Measurements from ENCODE around the gene PRKAA1.

The PRKAA1 gene

GRCh38 chr5:40743771-40744170 lies 54.4 kb downstream of the PRKAA1 start:
- H3K27me3 Mint-ChIP-seq (ENCODE audit: low read depth, poor library complexity) = no peaks in the 10 kb centered on the region
- TF ChIP-seq CTCF (IDR thresholded peaks at IDR 0.05) = no peak
- H3K36me3 Mint-ChIP-seq (ENCODE audit: low read depth) = peaks cover 76% of the 10 kb centered on the region
- H3K9me3 Mint-ChIP-seq = peaks cover 22% of the 10 kb centered on the region
- no peak overlapping the region for H3K27ac Mint-ChIP-seq
- H3K4me3 Mint-ChIP-seq = no peak overlapping the region
- DNase-seq = no peak
- H3K4me1 Mint-ChIP-seq = no peaks in the 10 kb centered on the region

- DNase-seq = no peak
- Mint-ChIP-seq H3K27me3 (ENCODE audit: low read depth, poor library complexity) (peaks cover 3% of the 10 kb centered on the region), H3K27ac (no peak overlapping the region), H3K9me3 (peaks cover 22% of the 10 kb centered on the region), H3K4me1 (peaks cover 5% of the 10 kb centered on the region), H3K4me3 (no peak overlapping the region), H3K36me3 (ENCODE audit: low read depth) (peaks cover 61% of the 10 kb centered on the region)
- no peak for TF ChIP-seq CTCF (IDR thresholded peaks at IDR 0.05)
Measured at GRCh38 chr5:40738502-40738901, 59.7 kb downstream of the PRKAA1 start.

- Mint-ChIP-seq H3K4me3 (no peak overlapping the region), H3K36me3 (ENCODE audit: low read depth) (peaks cover 55% of the 10 kb centered on the region), H3K27ac (no peak overlapping the region), H3K4me1 (peaks cover 5% of the 10 kb centered on the region), H3K9me3 (peaks cover 18% of the 10 kb centered on the region), H3K27me3 (ENCODE audit: low read depth, poor library complexity) (peaks cover 3% of the 10 kb centered on the region)
- TF ChIP-seq CTCF (IDR thresholded peaks at IDR 0.05) = peak; percentile 72
- DNase-seq = no peak
Measured at GRCh38 chr5:40736103-40736875, 61.9 kb downstream of the PRKAA1 start.

GRCh38 chr5:40735609-40736008 lies 62.6 kb downstream of the PRKAA1 start:
- Mint-ChIP-seq H3K27me3 (ENCODE audit: low read depth, poor library complexity) (peaks cover 3% of the 10 kb centered on the region), H3K4me1 (peaks cover 5% of the 10 kb centered on the region), H3K4me3 (no peak overlapping the region), H3K36me3 (ENCODE audit: low read depth) (peaks cover 51% of the 10 kb centered on the region), H3K27ac (no peak overlapping the region), H3K9me3 (peaks cover 11% of the 10 kb centered on the region)
- no peak for TF ChIP-seq CTCF (IDR thresholded peaks at IDR 0.05)
- DNase-seq = no peak

GRCh38 chr5:40734986-40735385 lies 63.2 kb downstream of the PRKAA1 start:
- DNase-seq = no peak
- no peak overlapping the region for H3K27ac Mint-ChIP-seq
- TF ChIP-seq CTCF (IDR thresholded peaks at IDR 0.05) = no peak
- H3K4me3 Mint-ChIP-seq = no peak overlapping the region
- peaks cover 3% of the 10 kb centered on the region for H3K27me3 Mint-ChIP-seq (ENCODE audit: low read depth, poor library complexity)
- H3K4me1 Mint-ChIP-seq = peaks cover 5% of the 10 kb centered on the region
- H3K36me3 Mint-ChIP-seq (ENCODE audit: low read depth) = peaks cover 51% of the 10 kb centered on the region
- H3K9me3 Mint-ChIP-seq = peaks cover 5% of the 10 kb centered on the region
